ENCODE measurements around the gene DKK3.

Gene DKK3

DNA sequence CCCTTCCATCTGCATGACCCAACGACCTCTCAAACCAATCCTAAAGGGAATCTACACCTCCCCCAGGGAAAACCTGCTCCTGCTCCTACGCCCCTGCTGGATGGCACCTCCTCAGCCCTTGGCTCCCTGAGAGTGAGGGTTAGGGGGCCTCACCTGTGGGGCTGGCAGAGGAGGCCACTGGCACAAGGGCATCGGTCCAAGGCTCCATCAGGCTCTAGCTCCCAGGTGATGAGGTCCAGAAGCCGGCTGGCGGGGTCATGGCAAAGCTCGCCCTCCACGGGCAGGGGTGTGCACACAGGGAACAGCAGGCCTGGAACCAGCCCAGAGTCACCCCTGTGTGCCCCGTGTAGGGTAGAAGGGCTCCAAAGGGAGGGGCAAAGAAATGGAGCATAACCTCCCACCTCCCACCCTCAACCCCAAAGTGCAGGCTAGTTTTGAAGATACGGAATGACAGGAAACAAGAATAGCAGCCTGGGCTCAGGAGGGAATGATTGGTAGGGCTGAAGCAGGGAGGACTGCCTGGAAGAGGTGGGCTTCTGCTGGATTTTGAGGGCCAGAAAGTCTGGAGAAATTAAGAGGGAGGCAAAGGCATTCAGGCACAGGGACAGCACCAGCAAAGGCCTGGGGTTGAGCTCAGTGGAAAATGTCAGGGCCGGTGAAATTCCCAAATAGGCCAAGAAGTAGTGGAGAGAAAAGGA is 42.6 kb downstream of the DKK3 start:
- DNase-seq (ENCODE audit: low read depth): no peak
- no peak overlapping the region for H3K4me3 ChIP-seq (ENCODE audit: control insufficient read depth, low read depth, low read length)
- TF ChIP-seq CTCF (IDR thresholded peaks at IDR 0.05; ENCODE audit: control insufficient read depth, insufficient read depth, low read depth, low read length, missing control alignments): no peak

- TF ChIP-seq CTCF (IDR thresholded peaks at IDR 0.05; ENCODE audit: control insufficient read depth, insufficient read depth, low read depth, low read length, missing control alignments): no peak
Measured at GRCh38 chr11:11965192-11965591, 43.2 kb downstream of the DKK3 start.

GRCh38 chr11:11964774-11965150 is 43.7 kb downstream of the DKK3 start:
- H3K4me3 ChIP-seq (ENCODE audit: control insufficient read depth, low read depth, low read length): no peak overlapping the region
- no peak for TF ChIP-seq CTCF (IDR thresholded peaks at IDR 0.05; ENCODE audit: control insufficient read depth, insufficient read depth, low read depth, low read length, missing control alignments)
- no peak for DNase-seq (ENCODE audit: low read depth)

More at GRCh38 chr11:11965192-11965591, 43.2 kb downstream of the DKK3 start:
- no peak overlapping the region for H3K4me3 ChIP-seq (ENCODE audit: control insufficient read depth, low read depth, low read length)
- no peak for DNase-seq (ENCODE audit: low read depth)

DNA sequence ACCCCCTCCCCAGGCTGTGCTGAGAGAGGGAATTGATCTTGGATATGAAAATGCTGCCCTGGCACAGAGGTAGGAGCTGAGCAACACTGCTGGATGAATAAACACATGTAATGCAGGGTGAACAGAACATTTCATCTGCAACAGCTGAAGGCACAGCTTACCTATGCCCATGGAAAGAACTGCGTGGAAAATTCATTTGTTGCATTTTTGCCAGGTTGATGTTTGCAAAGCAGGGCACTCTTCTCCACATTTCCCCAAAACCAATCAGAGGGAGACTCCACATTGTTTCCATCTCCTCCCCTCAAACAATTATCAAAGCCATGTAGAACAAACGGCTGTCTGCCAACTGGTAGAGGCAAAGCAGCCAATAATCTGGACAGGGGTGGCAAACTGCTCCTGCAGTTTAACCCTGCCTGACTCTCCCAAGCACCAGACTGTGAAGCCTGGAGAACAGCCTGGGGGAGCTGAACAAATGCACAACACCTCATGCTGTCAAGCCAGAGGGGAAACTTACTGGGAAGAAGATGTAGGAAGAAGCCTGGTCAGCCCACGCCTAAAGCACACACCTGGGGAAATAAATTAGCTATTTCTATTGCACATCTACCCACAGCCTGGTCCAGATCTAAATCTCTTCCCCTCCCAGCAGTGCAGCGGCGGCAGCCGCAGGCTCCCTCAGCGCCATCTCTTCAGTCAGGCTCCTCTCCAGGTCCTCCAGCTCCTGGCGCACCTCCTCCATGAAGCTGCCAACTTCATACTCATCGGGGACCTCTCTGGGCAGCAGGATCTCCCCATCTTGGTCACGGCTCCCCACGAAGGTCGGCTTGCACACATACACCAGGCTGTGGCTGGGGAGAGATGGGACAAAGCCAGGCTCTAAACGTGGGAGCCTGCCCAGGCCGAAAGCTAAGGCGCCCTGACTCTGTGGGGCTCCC is 44.3 kb downstream of the DKK3 start:
- no peak overlapping the region for H3K4me3 ChIP-seq (ENCODE audit: control insufficient read depth, low read depth, low read length)
- DNase-seq (ENCODE audit: low read depth): no peak
- TF ChIP-seq CTCF (IDR thresholded peaks at IDR 0.05; ENCODE audit: control insufficient read depth, insufficient read depth, low read depth, low read length, missing control alignments): no peak

DNA sequence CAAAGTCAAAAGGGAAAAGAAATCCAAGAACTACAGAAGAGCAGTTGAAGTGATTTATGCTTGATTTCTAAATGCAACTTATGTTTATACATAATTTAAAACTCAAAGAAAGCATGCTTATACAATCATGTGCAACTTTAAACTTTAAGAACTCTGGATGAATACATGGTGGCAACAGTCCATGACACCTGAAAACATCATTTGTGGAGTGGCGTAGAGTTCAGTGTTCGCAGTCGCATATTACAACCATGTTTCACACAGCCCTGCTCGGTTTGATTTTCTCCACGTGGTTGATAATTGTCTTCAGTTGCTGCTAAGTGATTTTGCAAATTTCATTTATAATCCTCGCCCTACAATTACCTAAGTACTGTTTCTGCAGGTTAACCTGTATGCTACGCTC is 45.4 kb downstream of the DKK3 start:
- no peak for TF ChIP-seq CTCF (IDR thresholded peaks at IDR 0.05; ENCODE audit: control insufficient read depth, insufficient read depth, low read depth, low read length, missing control alignments)
- no peak overlapping the region for H3K4me3 ChIP-seq (ENCODE audit: control insufficient read depth, low read depth, low read length)
- no peak for DNase-seq (ENCODE audit: low read depth)

DNA sequence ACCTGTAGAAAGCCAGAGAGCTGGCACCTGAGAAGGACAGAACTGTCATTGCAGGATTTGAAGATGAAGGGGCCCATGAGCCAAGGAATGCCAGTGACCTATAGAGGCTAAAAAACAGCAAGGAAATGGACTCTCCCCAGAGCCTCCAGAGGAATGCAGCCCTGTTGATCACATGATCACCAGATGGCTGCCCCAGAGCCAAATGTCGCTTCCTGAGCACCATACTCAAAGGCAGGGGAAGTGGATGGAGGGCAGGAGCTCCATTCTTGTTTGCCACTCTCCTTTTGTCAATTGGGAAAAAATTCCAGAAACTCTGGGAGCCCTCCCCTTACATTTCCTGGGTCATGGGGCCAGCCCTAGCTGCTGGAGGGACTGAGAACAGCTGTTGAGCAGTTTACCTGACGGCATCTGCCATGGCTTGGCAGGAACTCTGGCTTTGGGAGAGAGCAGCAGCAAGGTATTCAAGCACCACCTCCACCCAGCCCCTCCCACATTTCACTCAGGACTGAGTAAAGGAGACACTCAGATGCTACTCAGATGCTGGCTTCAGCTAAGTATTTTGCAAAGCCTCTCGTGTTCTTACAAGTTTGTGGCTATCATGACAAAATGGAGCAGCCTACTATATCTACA is 46.9 kb downstream of the DKK3 start:
- TF ChIP-seq CTCF (IDR thresholded peaks at IDR 0.05; ENCODE audit: control insufficient read depth, insufficient read depth, low read depth, low read length, missing control alignments): no peak
- no peak for DNase-seq (ENCODE audit: low read depth)
- H3K4me3 ChIP-seq (ENCODE audit: control insufficient read depth, low read depth, low read length): no peak overlapping the region
